Esophagus squamous epithelium (tissue), 4 donors: Measurements from ENCODE around the gene ZNF184.

Experiments
- POLR2A ChIP-seq, 4 donors: fragments of 450-650 bp; IDR thresholded peaks; one replicate each; pipeline ENCODE4 v1.6.1; 2017; ENCODE audit warnings: antibody characterized with exemption in 4 of 4, mild to moderate bottlenecking in 4 of 4, moderate library complexity in 3 of 4
- TF ChIP-seq, protein P1 (sequence below), 6 experiments: fragments of 450-650 bp in 4 of 6; fragments of 200-600 bp in 2 of 6; sonication (generic) in 2 of 6; IDR thresholded peaks; one replicate each; pipeline ENCODE4 v1.5.1; 2016 to 2019; ENCODE audit warnings: antibody characterized with exemption in 6 of 6, mild to moderate bottlenecking in 4 of 6, moderate library complexity in 4 of 6

DNA sequence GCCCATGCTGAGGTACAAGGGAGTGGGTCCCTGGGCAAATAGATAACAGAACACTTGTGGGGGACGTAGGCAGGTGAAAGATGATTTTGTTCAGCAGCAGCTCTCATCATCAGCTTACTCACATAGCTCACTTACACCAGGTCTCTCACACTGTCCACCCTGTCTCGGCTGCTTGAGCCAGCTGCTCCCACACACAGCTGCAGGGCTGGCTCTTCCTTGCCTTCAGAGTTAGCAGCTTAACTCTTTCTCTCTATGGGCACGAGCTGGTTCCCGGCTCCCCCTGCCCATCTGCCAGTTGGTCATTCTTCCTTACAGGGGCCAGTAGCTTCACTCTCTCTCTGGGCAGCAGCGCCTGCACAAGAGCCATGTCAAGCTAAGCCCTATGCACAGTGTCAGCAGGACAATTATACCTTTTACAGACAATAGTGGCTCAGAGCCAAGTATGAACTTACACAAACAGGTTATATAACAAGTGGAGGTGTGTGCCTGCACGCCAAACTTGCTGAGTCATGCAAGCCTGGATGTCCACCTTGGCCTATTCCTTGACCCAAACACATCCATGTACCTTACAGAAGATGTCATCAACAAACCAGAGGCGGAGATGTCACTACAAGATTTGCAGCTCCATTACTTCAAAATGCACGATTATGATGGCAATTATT, 65.6 kb downstream of the ZNF184 start:
- TF ChIP-seq, protein P1, sequence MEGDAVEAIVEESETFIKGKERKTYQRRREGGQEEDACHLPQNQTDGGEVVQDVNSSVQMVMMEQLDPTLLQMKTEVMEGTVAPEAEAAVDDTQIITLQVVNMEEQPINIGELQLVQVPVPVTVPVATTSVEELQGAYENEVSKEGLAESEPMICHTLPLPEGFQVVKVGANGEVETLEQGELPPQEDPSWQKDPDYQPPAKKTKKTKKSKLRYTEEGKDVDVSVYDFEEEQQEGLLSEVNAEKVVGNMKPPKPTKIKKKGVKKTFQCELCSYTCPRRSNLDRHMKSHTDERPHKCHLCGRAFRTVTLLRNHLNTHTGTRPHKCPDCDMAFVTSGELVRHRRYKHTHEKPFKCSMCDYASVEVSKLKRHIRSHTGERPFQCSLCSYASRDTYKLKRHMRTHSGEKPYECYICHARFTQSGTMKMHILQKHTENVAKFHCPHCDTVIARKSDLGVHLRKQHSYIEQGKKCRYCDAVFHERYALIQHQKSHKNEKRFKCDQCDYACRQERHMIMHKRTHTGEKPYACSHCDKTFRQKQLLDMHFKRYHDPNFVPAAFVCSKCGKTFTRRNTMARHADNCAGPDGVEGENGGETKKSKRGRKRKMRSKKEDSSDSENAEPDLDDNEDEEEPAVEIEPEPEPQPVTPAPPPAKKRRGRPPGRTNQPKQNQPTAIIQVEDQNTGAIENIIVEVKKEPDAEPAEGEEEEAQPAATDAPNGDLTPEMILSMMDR (IDR thresholded peaks at IDR 0.05): no peak
- TF ChIP-seq POLR2A (IDR thresholded peaks at IDR 0.05): no peak
